Measurements from ENCODE around the gene PTRH2. TPM values are rescaled to one million over a fixed set of nuclear protein-coding genes. Genes with fewer than 3 reads are reported as not detected.
"Not testable (repeated sequence)": the region's sequence is repeated elsewhere in the genome, so short reads cannot be mapped to it uniquely, and the experiment has no call there.

Gene PTRH2
- total RNA-seq, 1 donor from 2014 or later, result 25.8 TPM

DNA sequence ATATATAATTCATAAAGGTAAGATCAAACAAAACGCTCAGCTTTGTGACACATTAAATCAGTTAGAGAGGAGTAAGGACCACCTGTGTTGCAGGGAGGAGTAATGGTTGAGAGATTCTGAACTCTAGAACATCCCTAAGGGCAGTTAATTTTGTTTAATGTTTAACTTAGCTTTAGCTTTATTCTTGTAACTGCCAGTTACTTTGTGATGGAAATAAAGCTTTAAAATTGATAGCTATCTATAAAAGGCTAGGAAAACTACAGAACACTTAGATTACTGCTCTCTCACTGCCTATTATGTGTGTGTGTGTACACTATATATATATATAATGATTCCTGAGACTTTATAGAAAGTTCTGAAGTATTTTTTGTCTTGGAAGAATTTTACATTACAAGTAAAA lies 37.8 kb downstream of the PTRH2 start:
- DNase-seq (ENCODE audit: low spot score), result no peak

DNA sequence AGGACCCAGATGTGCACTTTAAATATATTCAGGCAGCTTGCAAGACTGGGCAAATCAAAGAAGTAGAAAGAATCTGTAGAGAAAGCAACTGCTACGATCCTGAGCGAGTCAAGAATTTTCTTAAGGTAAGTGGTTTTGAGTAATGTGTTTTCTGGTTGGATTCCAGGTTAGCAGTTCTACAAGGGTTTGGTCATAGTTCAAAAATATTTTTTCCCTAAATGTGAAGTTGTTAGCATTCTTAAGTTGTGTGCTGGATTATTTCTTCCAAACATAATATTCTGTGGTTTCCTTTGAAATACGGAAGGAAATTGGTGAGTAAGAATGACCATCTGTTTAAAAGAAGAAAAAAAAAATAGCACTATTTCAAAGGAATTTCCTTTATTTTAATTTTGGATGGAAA lies 38.4 kb downstream of the PTRH2 start:
- no peak for DNase-seq (ENCODE audit: low spot score)

DNA sequence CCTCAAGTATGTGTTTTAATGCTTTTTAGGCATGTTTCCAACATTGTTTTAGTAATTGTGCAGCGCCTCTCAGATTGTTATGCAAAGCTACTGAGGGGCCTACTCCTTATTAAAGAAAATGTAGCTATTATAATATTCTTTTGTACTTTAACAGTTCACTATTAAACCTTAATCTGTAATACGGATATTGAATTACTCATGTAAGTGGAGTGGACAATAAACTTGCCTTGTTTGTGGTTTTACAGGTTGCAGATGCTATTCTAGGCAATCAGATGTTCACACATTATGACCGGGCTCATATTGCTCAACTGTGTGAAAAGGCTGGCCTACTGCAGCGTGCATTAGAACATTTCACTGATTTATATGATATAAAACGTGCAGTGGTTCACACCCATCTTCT lies 41.0 kb downstream of the PTRH2 start:
- no peak for DNase-seq (ENCODE audit: low spot score)

DNA sequence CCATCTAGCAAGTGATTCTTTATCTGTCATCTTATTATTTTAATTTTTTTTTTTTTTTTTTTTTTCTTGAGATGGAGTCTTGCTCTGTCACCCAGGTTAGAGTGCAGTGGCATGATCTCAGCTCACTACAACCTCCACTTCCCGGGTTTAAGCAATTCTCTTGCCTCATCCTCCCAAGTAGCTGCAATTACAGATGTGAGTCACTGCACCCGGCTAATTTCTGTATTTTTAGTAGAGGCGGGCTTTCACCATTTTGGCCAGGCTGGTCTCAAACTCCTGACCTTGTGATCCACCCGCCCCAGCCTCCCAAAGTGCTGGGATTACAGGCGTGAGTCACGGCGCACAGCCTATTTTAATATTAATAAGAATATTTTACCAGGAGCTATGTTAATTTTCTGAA lies 50.6 kb downstream of the PTRH2 start:
- DNase-seq (ENCODE audit: low spot score), result not testable (repeated sequence)

DNA sequence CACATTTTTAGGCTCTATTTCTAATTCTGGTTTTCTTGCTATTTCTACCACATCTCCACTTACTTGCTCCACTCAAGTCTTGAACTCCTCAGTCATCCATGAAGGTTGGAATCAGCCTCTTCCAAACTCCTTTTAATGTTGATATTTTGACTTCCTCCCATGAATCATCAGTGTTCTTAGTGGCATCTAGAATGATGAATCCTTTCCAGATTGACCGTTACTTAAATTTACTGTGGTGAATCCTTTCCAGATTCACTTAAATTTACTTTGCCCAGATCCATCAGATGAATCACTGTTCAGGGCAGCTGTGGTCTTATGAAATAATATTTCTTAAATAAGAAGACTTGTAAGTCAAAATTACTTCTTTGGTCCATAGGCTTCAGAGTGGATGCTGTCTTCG lies 55.1 kb downstream of the PTRH2 start:
- no peak for DNase-seq (ENCODE audit: low spot score)

DNA sequence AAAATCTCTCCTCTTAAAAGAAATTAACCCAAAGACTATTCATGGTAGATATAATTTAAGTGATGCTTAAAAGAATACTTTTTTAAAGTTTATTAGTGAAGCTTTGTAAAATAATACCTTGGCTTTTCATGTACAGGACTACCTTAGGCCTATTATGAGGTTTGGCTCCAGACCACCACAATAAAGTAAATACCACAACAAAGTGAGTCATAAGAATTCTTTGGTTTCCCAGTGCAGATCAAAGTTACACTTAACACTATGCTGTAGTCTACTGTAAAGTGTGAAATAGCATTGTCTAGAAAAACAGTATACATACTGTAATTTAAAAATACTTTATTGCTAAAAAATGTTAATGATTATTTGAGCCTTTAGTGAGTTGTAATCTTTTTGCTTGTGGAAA lies 55.9 kb downstream of the PTRH2 start:
- no peak for DNase-seq (ENCODE audit: low spot score)

DNA sequence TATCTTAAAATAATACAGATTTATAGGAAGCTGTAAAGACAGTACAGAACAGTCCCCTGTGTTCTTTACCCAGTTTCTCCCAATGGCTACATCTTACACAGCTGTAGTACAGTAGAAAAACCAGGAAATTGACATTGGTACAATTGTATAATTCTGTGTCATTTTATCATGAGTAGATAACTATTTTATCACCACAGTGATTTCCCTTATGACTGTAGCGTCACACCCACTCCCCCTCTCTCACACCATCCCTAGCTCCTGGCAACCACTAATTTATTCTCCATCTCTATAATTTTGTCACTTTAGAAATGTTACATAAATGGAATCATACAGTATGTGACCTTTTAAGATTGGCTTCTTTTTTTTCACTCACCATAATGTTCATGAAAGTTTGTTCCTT lies 56.6 kb downstream of the PTRH2 start:
- no peak for DNase-seq (ENCODE audit: low spot score)

DNA sequence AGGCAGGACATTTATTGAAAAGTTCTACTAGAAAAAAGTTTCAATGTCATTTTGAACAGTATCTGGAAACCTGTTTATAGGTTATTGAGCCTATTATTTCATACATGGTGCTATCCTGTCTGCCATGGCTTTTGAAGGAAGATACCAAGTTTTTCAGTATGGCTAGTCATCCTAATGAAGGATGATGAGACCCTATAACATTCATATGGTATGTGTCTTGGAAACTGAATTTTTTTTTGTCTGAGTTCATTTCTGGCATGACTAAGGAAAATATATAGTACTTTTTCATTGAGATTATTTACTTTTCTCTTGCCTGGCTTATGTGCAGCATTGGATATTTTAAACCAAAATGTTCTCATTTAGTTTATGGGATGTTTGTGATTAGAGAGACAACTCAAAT lies 57.3 kb downstream of the PTRH2 start:
- no peak for DNase-seq (ENCODE audit: low spot score)

Other genes with a start within 250 kb of the PTRH2 start
- gene DHX40, start 141.8 kb downstream of the PTRH2 start, total RNA-seq, result 30.4 TPM
- 293 TPM for gene CLTC, start 87.5 kb downstream of the PTRH2 start, total RNA-seq
- 335 TPM for gene VMP1, start 224 bp upstream of the PTRH2 start, total RNA-seq
- 9.4 TPM for gene TUBD1, start 185.5 kb upstream of the PTRH2 start, total RNA-seq
- gene RPS6KB1, start 185.7 kb upstream of the PTRH2 start, total RNA-seq, result 46.8 TPM

Data from ureter (tissue), 1 donor.